Measurements from ENCODE around the gene CNMD. TPM values are rescaled to one million over a fixed set of nuclear protein-coding genes. Genes with fewer than 3 reads are reported as not detected.

CNMD gene
- total RNA-seq, 3 donors from 2014 or later: 0.26 TPM; not detected in 2

GRCh38 chr13:52677823-52678222 lies 61.8 kb downstream of the CNMD start:
- H3K4me1 ChIP-seq (ENCODE audit: low read depth): no peaks in the 10 kb centered on the region
- no peak for DNase-seq
- intact Hi-C loops (cut with DNase I, micrococcal nuclease): no loop called here
- no peak for ATAC-seq
- H3K9me3 ChIP-seq: no peaks in the 10 kb centered on the region
- no peaks in the 10 kb centered on the region for H3K36me3 ChIP-seq (ENCODE audit: low read depth)
- H3K4me3 ChIP-seq: no peak overlapping the region
- no peak for TF ChIP-seq CTCF (IDR thresholded peaks at IDR 0.05)

- no peaks in the 10 kb centered on the region for H3K36me3 ChIP-seq (ENCODE audit: low read depth)
- no peaks in the 10 kb centered on the region for H3K4me1 ChIP-seq (ENCODE audit: low read depth)
- no peak for DNase-seq
- H3K4me3 ChIP-seq: no peak overlapping the region
- ATAC-seq: no peak
- TF ChIP-seq CTCF (IDR thresholded peaks at IDR 0.05): no peak
- intact Hi-C loops (cut with DNase I, micrococcal nuclease): no loop called here
- H3K9me3 ChIP-seq: no peaks in the 10 kb centered on the region
Observed at GRCh38 chr13:52673465-52673864, 66.2 kb downstream of the CNMD start.

- Histone ChIP-seq H3K36me3 (ENCODE audit: low read depth) (no peaks in the 10 kb centered on the region), H3K4me3 (no peak overlapping the region), H3K4me1 (ENCODE audit: low read depth) (no peaks in the 10 kb centered on the region), H3K9me3 (no peaks in the 10 kb centered on the region)
- DNase-seq: no peak
- no peak for ATAC-seq
- no peak for TF ChIP-seq CTCF (IDR thresholded peaks at IDR 0.05)
- intact Hi-C loops (cut with DNase I, micrococcal nuclease): no loop called here
Observed at GRCh38 chr13:52670726-52671125, 68.9 kb downstream of the CNMD start.

- Histone ChIP-seq H3K9me3 (no peaks in the 10 kb centered on the region), H3K4me1 (ENCODE audit: low read depth) (no peaks in the 10 kb centered on the region), H3K36me3 (ENCODE audit: low read depth) (no peaks in the 10 kb centered on the region), H3K4me3 (no peak overlapping the region)
- ATAC-seq (no peak), DNase-seq (no peak)
- intact Hi-C loops (cut with DNase I, micrococcal nuclease): no loop called here
- no peak for TF ChIP-seq CTCF (IDR thresholded peaks at IDR 0.05)
Observed at GRCh38 chr13:52669677-52670076, 69.9 kb downstream of the CNMD start.

- no peak for TF ChIP-seq CTCF (IDR thresholded peaks at IDR 0.05)
- Histone ChIP-seq H3K9me3 (no peaks in the 10 kb centered on the region), H3K4me3 (no peak overlapping the region), H3K4me1 (ENCODE audit: low read depth) (no peaks in the 10 kb centered on the region), H3K36me3 (ENCODE audit: low read depth) (peaks cover 3% of the 10 kb centered on the region)
- no peak for ATAC-seq
- intact Hi-C loops (cut with DNase I, micrococcal nuclease): no loop called here
- no peak for DNase-seq
Observed at GRCh38 chr13:52665325-52665724, 74.3 kb downstream of the CNMD start.

- TF ChIP-seq CTCF (IDR thresholded peaks at IDR 0.05): no peak
- H3K9me3 ChIP-seq: no peaks in the 10 kb centered on the region
- DNase-seq (no peak), ATAC-seq (no peak)
- H3K4me3 ChIP-seq: no peak overlapping the region
- H3K4me1 ChIP-seq (ENCODE audit: low read depth): no peaks in the 10 kb centered on the region
- peaks cover 3% of the 10 kb centered on the region for H3K36me3 ChIP-seq (ENCODE audit: low read depth)
- intact Hi-C loops (cut with DNase I, micrococcal nuclease): no loop called here
Observed at GRCh38 chr13:52664272-52664671, 75.3 kb downstream of the CNMD start.

Data from mucosa of descending colon (tissue), 3 donors.